HG02678 (cell line): ENCODE measurements around the gene DTNB.

Experiments used
- ATAC-seq: cut with Tn5 transposase; IDR thresholded peaks from one replicate; pipeline ENCODE4 v1.9.1; 2021; ENCODE audit warnings: mild to moderate bottlenecking, moderate library complexity; ENCODE audit not compliant: unreplicated experiment

Gene DTNB

DNA sequence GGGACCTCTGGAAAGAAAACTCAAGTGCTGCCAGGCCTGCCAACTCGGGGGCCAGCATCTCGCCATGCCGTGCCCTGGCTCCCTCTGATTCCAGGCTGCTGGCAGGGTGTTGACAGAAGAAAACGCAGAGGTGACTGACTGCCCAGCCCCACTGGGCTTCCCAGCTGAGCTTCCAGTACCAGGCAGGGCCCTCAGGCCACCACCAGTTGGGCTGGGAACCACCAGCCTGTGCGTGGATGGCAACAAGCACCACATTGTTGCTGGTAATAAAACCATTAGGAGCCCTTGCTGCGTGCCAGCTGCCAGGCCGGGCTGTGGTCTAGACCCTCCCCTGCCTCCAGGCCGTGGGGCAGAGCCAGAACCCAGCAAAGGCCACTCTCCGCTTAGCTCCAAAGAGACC is 340.8 kb downstream of the DTNB start:
- ATAC-seq: no peak

DNA sequence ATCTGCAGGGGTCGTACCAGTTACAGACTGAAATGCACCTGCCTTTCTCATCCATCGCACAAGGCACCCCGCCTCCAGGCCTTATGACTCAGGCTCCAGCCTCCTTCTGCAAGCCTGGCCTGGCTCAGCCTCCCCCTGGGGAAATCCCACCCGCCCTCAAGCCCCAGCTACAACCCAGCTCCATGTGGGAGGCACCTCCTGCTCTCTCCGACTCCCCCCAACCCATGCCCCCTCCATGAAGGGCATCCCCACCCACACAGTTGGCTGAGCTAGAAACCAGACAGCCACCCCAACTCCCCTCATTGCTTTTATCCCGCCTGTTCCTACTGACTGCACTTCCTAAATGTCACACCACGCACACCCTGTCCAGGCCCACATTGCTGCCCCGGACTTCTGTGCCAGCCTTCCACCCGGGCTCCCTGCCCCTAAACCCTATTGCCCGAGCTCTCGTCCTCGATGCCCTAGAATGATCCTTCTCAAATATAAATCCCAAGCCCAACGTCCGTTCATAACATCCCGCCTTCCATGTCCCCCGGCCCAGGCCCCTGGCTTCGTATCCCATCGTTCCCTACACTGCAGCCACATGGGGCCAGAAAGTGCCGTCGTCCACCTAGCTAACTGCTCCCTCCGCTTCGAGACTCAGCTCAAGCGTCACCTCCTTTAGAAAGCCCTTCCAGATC is 341.6 kb downstream of the DTNB start:
- ATAC-seq: no peak

DNA sequence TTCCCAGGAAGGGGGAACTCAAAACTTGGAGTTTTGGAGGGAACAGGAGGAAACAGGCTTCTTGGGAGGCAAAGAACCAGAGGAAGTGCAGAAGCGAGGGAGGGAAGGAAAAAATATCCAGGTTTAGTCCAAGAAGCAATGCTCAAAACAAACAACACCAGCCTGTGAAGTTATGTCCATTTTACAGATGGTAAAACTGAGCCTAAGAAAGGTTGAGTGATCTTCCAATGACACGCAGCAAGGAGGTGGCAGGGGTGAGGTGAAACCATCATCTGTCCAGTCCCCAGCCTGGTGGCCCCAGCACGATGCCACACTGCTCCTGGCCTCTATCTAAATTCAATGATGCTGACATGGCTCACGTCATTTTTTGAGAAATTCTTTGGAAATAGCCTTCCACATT is 342.4 kb downstream of the DTNB start:
- no peak for ATAC-seq

DNA sequence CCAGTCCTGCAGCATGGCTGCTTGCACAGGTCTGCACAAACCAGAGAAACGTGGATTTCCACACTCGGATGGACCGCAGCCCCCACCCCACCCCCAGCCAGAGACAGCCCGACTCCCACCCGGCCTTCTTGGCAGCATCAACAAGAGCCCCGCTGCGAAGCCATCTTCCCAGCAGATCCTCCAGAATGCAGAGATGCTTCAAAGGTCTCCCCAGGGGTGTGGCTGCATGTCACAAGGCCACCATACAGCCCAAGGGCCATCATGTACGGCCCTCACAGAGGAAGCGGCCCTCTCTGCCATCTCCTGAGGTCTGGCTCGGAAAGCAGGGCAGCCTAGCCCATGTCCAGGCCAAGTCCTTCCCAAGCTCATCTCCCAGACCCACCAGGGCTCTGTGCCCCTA is 343.1 kb downstream of the DTNB start:
- no peak for ATAC-seq

DNA sequence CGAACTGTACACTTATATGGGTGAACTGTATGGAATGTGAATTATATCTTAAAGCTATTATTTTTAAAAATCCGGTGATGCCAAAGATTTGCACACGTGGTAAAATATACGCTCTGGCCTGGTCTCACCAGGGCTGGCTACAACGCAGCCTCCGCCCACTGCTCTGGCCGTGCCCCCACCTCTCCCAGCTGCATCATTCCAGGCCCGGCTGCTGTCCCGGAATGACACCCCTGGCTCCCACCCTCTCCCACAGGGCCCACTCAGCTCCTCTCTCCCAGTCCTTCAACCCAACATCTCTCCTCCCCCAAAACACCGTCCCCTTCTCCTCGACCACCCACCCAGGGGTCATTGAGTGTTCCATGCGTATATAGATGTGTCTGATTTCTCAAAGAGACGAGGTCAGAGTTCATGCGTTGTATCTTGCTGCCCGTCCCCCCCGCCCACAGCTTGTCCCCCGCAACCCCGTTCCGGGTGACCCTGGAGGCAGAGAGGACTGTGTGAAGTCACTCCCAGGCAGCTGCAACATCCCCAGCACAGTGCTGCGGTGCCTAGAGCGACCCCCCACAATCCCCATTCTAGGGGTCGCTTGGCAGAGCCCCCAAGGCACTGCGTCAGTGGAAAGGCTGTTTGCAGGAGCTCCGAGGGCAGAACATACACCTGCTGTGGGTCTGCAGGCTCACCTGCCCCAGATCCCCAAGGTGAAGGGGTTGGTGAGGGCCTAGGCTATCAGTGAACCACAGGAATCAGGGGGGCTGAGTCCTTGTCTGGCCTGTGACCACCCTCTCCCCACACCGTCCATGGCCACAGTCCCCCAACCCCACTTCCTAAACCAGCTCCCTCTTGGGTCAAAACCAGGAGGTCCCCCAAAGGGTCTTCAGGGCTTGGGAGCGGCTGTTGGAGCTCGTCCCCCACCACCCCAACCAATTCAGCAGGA is 345.0 kb downstream of the DTNB start:
- no peak for ATAC-seq
